ENCODE measurements around the gene IPCEF1. TPM values are rescaled to one million over a fixed set of nuclear protein-coding genes. Genes with fewer than 3 reads are reported as not detected.
"Not testable (repeated sequence)": the region's sequence is repeated elsewhere in the genome, so short reads cannot be mapped to it uniquely, and the experiment has no call there.

Gene IPCEF1
- total and polyA plus RNA-seq, 4 donors, result 0.46 to 2.8 (median 1.3) TPM

DNA sequence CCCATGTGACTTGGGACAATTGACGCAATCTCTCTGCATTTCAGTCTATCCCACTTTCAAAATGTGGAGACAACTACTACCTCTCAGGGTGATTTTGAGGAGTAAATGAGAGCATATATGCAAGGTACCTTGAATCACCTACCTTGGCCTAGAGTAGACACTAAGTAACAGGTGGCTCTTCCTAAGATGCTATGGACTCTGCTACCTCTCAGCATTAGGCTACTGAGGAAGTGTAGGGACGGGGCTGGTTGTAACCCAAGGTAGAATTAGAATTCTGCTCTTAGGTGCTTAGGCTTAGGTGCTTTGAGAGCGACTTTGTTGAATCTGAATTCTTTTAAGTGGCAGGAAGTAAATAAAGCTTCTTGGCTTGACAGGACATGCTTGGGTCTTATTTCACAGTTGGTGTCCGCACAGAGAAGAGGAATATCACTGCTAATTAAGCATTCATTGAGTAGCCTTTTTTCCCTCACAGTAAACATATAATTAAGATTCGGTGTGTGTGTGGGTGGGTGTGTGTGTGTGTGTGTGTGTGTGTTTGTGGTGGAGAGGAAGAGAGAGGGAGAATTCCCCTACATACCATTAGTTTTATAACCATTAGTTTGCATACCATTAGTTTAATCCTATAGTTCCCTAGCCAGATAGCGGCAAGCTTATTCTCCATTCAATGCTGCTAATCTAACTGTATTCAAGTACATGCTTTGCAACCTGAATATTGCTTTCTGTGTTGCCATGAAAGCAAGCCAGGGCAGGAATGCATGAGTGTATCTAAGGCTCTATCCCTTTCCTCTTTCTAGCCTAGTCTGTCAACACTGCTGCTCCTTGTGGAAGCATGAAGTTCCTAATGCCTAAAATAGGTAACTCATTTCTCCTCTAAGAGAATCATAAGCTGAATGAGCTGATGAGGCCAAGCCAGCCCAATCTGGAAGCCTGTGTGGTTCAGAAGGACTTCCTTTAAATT, 112.5 kb downstream of the IPCEF1 start:
- no peak for DNase-seq (ENCODE audit: low spot score)
- no peaks in the 10 kb centered on the region for H3K36me3 ChIP-seq (ENCODE audit: control insufficient read depth in 4 of 4, insufficient read depth in 3 of 4, low read depth in 1 of 4, low read length in 3 of 4)
- TF ChIP-seq TAF1 (conservative IDR thresholded peaks at IDR 0.05) (no peak), SP1 (IDR thresholded peaks at IDR 0.05) (no peak), NR2F2 (IDR thresholded peaks at IDR 0.05) (no peak), FOXA2 (IDR thresholded peaks at IDR 0.05) (no peak), RXRA (IDR thresholded peaks at IDR 0.05) (no peak), RAD21 (IDR thresholded peaks at IDR 0.05) (no peak), YY1 (IDR thresholded peaks at IDR 0.05) (no peak), HNF4G (IDR thresholded peaks at IDR 0.05) (no peak), GABPA (IDR thresholded peaks at IDR 0.05 in 1 of 2, conservative IDR thresholded peaks at IDR 0.05 in 1 of 2) (no peak), JUND (IDR thresholded peaks at IDR 0.05) (no peak)
- TF ChIP-seq, protein P1, sequence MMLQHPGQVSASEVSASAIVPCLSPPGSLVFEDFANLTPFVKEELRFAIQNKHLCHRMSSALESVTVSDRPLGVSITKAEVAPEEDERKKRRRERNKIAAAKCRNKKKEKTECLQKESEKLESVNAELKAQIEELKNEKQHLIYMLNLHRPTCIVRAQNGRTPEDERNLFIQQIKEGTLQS (IDR thresholded peaks at IDR 0.05), result no peak
- TF ChIP-seq, protein P2, sequence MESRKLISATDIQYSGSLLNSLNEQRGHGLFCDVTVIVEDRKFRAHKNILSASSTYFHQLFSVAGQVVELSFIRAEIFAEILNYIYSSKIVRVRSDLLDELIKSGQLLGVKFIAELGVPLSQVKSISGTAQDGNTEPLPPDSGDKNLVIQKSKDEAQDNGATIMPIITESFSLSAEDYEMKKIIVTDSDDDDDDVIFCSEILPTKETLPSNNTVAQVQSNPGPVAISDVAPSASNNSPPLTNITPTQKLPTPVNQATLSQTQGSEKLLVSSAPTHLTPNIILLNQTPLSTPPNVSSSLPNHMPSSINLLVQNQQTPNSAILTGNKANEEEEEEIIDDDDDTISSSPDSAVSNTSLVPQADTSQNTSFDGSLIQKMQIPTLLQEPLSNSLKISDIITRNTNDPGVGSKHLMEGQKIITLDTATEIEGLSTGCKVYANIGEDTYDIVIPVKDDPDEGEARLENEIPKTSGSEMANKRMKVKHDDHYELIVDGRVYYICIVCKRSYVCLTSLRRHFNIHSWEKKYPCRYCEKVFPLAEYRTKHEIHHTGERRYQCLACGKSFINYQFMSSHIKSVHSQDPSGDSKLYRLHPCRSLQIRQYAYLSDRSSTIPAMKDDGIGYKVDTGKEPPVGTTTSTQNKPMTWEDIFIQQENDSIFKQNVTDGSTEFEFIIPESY (IDR thresholded peaks at IDR 0.05), result no peak
- WGBS, result 71% methylated on average over 6 of the region's 6 CpGs
- H3K4me1 ChIP-seq (ENCODE audit: control insufficient read depth in 4 of 4, insufficient read depth in 4 of 4, low read length in 3 of 4), result no peaks in the 10 kb centered on the region
- no peak overlapping the region for H3K4me3 ChIP-seq (ENCODE audit: low read depth in 1 of 3, low read length in 3 of 3)
- H3K27me3 ChIP-seq (ENCODE audit: control insufficient read depth in 4 of 4, insufficient read depth in 4 of 4, low read length in 3 of 4), result no peaks in the 10 kb centered on the region
- no peak overlapping the region for H3K9ac ChIP-seq (ENCODE audit: low read depth in 1 of 2, low read length in 2 of 2)
- H3K27ac ChIP-seq (ENCODE audit: low read depth in 1 of 2, low read length in 2 of 2), result no peak overlapping the region
- H3K9me3 ChIP-seq (ENCODE audit: control insufficient read depth in 4 of 4, low read length in 3 of 4), result no peaks in the 10 kb centered on the region

DNA sequence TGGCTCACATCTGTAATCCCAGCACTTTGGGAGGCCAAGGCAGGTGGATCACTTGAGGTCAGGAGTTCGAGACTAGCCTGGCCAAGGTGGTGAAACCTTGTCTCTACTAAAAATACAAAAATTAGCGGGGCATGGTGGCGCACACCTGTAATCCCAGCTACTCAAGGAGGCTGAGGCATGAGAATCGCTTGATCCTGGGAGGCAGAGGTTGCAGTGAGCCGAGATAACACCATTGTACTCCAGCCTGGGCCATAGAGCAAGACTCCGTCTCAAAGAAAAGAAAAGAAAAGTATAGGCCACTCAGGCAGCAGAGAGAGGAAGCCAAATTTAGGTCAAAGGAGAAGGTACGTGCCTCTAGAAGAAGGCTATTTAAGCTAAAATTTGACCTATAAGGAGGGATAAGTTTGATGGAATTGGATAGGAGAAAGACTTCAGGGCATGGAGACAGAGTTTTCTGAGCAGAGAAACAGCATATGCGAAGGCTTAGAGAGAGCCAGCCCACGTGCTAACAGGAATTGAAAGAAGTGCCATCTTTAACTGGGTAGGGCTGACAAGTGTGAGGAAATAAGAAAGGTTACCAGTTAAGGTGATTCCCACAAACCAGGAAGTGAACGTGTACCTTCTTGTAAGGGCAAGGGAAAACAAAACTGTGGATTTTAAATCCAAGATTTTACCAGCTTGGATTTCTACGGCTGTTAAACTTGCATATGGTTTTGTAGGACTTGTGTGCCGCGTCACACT, 113.8 kb downstream of the IPCEF1 start:
- Histone ChIP-seq H3K9me3 (ENCODE audit: control insufficient read depth in 4 of 4, low read length in 3 of 4) (no peaks in the 10 kb centered on the region), H3K27me3 (ENCODE audit: control insufficient read depth in 4 of 4, insufficient read depth in 4 of 4, low read length in 3 of 4) (no peaks in the 10 kb centered on the region), H3K27ac (ENCODE audit: low read depth in 1 of 2, low read length in 2 of 2) (no peak overlapping the region), H3K4me1 (ENCODE audit: control insufficient read depth in 4 of 4, insufficient read depth in 4 of 4, low read length in 3 of 4) (no peaks in the 10 kb centered on the region), H3K9ac (ENCODE audit: low read depth in 1 of 2, low read length in 2 of 2) (no peak overlapping the region), H3K36me3 (ENCODE audit: control insufficient read depth in 4 of 4, insufficient read depth in 3 of 4, low read depth in 1 of 4, low read length in 3 of 4) (no peaks in the 10 kb centered on the region), H3K4me3 (ENCODE audit: low read depth in 1 of 3, low read length in 3 of 3) (no peak overlapping the region)
- DNase-seq (ENCODE audit: low spot score), result no peak
- 89% methylated on average over 13 of the region's 13 CpGs for WGBS
- TF ChIP-seq FOXA2 (IDR thresholded peaks at IDR 0.05) (no peak), TAF1 (conservative IDR thresholded peaks at IDR 0.05) (no peak), YY1 (IDR thresholded peaks at IDR 0.05) (no peak)

DNA sequence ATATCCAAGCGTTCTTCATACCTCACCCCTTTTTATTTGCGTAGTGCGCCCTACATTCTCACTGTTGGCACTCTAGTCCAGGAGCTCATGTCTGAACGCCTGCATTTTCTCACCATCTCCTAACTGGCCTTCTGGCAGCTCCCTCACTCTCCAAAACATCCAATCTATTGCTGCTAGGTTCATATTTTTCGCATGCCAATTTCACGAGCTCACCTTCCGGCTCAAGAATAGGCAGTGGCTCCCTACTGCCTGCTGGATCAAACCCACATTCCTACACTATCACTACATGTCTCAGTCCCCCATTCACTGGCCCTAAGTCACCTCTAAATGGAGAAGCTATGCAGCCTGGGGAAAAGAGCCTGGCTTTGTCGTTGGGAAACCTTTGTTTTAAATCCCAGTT, 115.0 kb downstream of the IPCEF1 start:
- Histone ChIP-seq H3K27me3 (ENCODE audit: control insufficient read depth in 4 of 4, insufficient read depth in 4 of 4, low read length in 3 of 4) (no peaks in the 10 kb centered on the region), H3K9ac (ENCODE audit: low read depth in 1 of 2, low read length in 2 of 2) (no peak overlapping the region), H3K9me3 (ENCODE audit: control insufficient read depth in 4 of 4, low read length in 3 of 4) (no peaks in the 10 kb centered on the region), H3K27ac (ENCODE audit: low read depth in 1 of 2, low read length in 2 of 2) (no peak overlapping the region), H3K36me3 (ENCODE audit: control insufficient read depth in 4 of 4, insufficient read depth in 3 of 4, low read depth in 1 of 4, low read length in 3 of 4) (no peaks in the 10 kb centered on the region), H3K4me3 (ENCODE audit: low read depth in 1 of 3, low read length in 3 of 3) (no peak overlapping the region), H3K4me1 (ENCODE audit: control insufficient read depth in 4 of 4, insufficient read depth in 4 of 4, low read length in 3 of 4) (no peaks in the 10 kb centered on the region)
- 92% methylated on average over 8 of the region's 8 CpGs for WGBS
- TF ChIP-seq, protein P2 (IDR thresholded peaks at IDR 0.05), result no peak
- TF ChIP-seq FOXA1 (IDR thresholded peaks at IDR 0.05) (no peak), YY1 (IDR thresholded peaks at IDR 0.05) (no peak), TAF1 (conservative IDR thresholded peaks at IDR 0.05) (no peak), RXRA (IDR thresholded peaks at IDR 0.05) (no peak)
- TF ChIP-seq, protein P1 (IDR thresholded peaks at IDR 0.05), result no peak
- no peak for DNase-seq (ENCODE audit: low spot score)

DNA sequence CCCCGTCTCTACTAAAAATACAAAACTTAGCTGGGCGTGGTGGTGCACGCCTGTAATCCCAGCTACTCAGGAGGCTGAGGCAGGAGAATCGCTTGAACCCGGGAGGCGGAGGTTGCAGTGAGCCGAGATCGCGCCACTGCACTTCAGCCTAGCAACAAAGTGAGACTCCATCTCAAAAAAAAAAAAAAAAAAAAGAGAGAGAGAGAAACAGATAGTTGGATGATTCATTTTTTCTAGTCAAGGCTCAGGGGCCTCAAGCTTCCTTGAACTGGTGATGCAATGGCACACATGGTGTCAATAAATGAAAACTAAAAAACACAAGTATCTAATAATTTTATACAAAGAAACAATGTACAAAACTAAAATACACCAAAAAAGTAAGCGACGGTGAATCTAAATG, 115.5 kb downstream of the IPCEF1 start:
- H3K36me3 ChIP-seq (ENCODE audit: control insufficient read depth in 4 of 4, insufficient read depth in 3 of 4, low read depth in 1 of 4, low read length in 3 of 4); H3K27me3 ChIP-seq (ENCODE audit: control insufficient read depth in 4 of 4, insufficient read depth in 4 of 4, low read length in 3 of 4); H3K27ac ChIP-seq (ENCODE audit: low read depth in 1 of 2, low read length in 2 of 2); DNase-seq (ENCODE audit: low spot score); H3K4me1 ChIP-seq (ENCODE audit: control insufficient read depth in 4 of 4, insufficient read depth in 4 of 4, low read length in 3 of 4); H3K9ac ChIP-seq (ENCODE audit: low read depth in 1 of 2, low read length in 2 of 2); H3K4me3 ChIP-seq (ENCODE audit: low read depth in 1 of 3, low read length in 3 of 3); H3K9me3 ChIP-seq (ENCODE audit: control insufficient read depth in 4 of 4, low read length in 3 of 4): not testable (repeated sequence)
- 93% methylated on average over 11 of the region's 11 CpGs for WGBS

Measured in liver (tissue), 9 donors.